Purkinje cell (primary cell): Measurements from ENCODE around the gene ABCC4. TPM values are rescaled to one million over a fixed set of nuclear protein-coding genes. Genes with fewer than 3 reads are reported as not detected.

Source experiments
- polyA plus RNA-seq: library from polyadenylated mRNA; unstranded; fragments of >200 nt; fragmentation: Nextera tagmentation; gene quantifications from 2 replicates; pipeline ENCODE4 v1.2.1, GENCODE V29; 2014

ABCC4 gene, protein sequence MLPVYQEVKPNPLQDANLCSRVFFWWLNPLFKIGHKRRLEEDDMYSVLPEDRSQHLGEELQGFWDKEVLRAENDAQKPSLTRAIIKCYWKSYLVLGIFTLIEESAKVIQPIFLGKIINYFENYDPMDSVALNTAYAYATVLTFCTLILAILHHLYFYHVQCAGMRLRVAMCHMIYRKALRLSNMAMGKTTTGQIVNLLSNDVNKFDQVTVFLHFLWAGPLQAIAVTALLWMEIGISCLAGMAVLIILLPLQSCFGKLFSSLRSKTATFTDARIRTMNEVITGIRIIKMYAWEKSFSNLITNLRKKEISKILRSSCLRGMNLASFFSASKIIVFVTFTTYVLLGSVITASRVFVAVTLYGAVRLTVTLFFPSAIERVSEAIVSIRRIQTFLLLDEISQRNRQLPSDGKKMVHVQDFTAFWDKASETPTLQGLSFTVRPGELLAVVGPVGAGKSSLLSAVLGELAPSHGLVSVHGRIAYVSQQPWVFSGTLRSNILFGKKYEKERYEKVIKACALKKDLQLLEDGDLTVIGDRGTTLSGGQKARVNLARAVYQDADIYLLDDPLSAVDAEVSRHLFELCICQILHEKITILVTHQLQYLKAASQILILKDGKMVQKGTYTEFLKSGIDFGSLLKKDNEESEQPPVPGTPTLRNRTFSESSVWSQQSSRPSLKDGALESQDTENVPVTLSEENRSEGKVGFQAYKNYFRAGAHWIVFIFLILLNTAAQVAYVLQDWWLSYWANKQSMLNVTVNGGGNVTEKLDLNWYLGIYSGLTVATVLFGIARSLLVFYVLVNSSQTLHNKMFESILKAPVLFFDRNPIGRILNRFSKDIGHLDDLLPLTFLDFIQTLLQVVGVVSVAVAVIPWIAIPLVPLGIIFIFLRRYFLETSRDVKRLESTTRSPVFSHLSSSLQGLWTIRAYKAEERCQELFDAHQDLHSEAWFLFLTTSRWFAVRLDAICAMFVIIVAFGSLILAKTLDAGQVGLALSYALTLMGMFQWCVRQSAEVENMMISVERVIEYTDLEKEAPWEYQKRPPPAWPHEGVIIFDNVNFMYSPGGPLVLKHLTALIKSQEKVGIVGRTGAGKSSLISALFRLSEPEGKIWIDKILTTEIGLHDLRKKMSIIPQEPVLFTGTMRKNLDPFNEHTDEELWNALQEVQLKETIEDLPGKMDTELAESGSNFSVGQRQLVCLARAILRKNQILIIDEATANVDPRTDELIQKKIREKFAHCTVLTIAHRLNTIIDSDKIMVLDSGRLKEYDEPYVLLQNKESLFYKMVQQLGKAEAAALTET (N-terminal part only)
- polyA plus RNA-seq = 1.4 TPM in 1 of 2 replicates, not detected in the other

DNA sequence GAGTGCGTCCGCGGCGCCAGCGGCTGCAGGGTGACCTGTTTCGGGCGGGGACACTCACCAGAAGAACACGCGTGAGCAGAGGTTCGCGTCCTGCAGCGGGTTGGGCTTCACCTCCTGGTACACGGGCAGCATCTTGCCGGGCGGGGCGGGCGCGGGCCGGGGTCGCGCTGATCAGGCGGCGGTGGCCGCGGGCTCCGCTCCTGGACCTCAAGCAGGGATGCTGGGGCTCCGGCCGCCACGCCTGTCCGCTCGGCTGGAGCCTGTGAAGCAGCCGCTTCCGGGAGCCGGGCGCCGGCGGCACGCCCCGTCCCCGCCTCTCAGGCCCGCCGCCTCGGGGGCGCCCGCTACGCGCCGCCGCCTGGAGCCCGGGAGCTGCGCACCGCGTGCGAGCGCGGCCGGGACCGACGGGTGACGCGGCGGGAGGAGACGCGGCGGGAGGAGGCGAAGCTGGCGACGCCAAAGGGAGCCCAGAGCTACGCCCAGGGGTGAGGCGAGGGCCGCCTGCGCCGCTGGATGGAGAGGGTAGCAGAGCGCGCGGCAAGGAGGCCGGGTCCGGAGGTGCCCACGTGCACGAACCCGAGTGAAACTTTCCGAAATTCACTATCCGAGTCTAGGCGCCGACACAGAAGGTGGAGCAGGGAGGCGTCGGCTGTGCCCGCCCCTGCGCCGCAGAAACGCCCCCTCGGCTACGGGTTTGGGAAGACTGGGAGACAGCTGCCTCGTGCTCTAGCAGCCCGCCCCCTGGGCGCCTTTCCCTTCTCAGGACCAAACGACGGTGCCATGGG, at the start of gene ABCC4:
Gene ABCC4 (minus strand): TSS at position 269 of the 785 bp plus-strand sequence. CDS start 137 bp downstream, at position 132.

